H1 (cell line): ENCODE results near the gene RYR3. TPM values are rescaled to one million over a fixed set of nuclear protein-coding genes. Genes with fewer than 3 reads are reported as not detected.

ENCODE experiments used
- CTCF ChIA-PET: fragments of 300-600 bp; sonication (Branson Sonifier 250); formaldehyde crosslinking; loops from one replicate; lab custom pipeline; 2021; ENCODE audit not compliant: partially characterized antibody; lab: Charles Lee
- POLR2A ChIA-PET: fragments of 300-600 bp; sonication (Branson Sonifier 250); formaldehyde crosslinking; loops from one replicate; lab custom pipeline; 2021; ENCODE audit warnings: inconsistent platforms; ENCODE audit not compliant: partially characterized antibody; lab: Charles Lee
- DNase-seq, 2 experiments: peaks; one replicate each; pipeline versions ENCODE4 v3.0.0 to v3.0.0-alpha.2; 2010 to 2022; ENCODE audit warnings: low spot score in 2 of 2, low read depth in 1 of 2, mixed read lengths in 1 of 2
- FAIRE-seq: peaks from 2 replicates; lab custom pipeline; 2011; peaks lifted over from hg19 to GRCh38; lab: Jason Lieb, UNC
- H2AFZ ChIP-seq: 2 replicates; pipeline ENCODE4 v1.8.1; 2012; ENCODE audit warnings: low read length, inconsistent platforms
- H2AK5ac ChIP-seq: 2 replicates; pipeline ENCODE4 v1.6.1; 2013; ENCODE audit warnings: low read depth, low read length
- H2BK120ac ChIP-seq: replicated peaks from 2 replicates; pipeline ENCODE3; 2013; ENCODE audit warnings: low read depth, low read length, inconsistent platforms
- H2BK12ac ChIP-seq: 2 replicates; pipeline ENCODE4 v1.6.1; 2013; ENCODE audit warnings: low read depth, low read length
- H2BK15ac ChIP-seq: 2 replicates; pipeline ENCODE4 v1.6.1; 2013; ENCODE audit warnings: low read length
- H2BK20ac ChIP-seq: 2 replicates; pipeline ENCODE4 v1.6.1; 2013; ENCODE audit warnings: low read length
- H2BK5ac ChIP-seq: 2 replicates; pipeline ENCODE4 v1.6.1; 2013; ENCODE audit warnings: low read depth, low read length
- H3K14ac ChIP-seq: 2 replicates; pipeline ENCODE4 v1.6.1; 2013; ENCODE audit warnings: inconsistent platforms; ENCODE audit not compliant: insufficient read length
- H3K18ac ChIP-seq: 2 replicates; pipeline ENCODE4 v1.6.1; 2013; ENCODE audit warnings: low read length; ENCODE audit errors: extremely low read depth
- H3K23ac ChIP-seq: 2 replicates; pipeline ENCODE4 v1.6.1; 2013; ENCODE audit warnings: inconsistent platforms; ENCODE audit not compliant: insufficient read length
- H3K23me2 ChIP-seq: 2 replicates; pipeline ENCODE4 v1.6.1; 2013; ENCODE audit warnings: low read depth, low read length
- H3K27ac ChIP-seq: 2 replicates; pipeline ENCODE4 v1.6.1; 2011; ENCODE audit warnings: low read depth, low read length, inconsistent platforms
- H3K27me3 ChIP-seq, 4 experiments: replicated peaks in 1 of 4; 1 replicate in 1 of 4; 2 replicates in 3 of 4; pipeline versions ENCODE4 v1.6.1 to v1.8.1; 2011 to 2013; ENCODE audit warnings: low read length in 3 of 4, mild to moderate bottlenecking in 3 of 4, inconsistent platforms in 2 of 4, mixed read lengths in 2 of 4, moderate library complexity in 1 of 4; ENCODE audit not compliant: control insufficient read depth in 3 of 4, insufficient read depth in 3 of 4; ENCODE audit errors: extremely low read depth in 1 of 4
- H3K36me3 ChIP-seq, 4 experiments: 2 replicates each; pipeline versions ENCODE4 v1.6.1 to v1.8.1; 2011 to 2013; ENCODE audit warnings: mild to moderate bottlenecking in 4 of 4, low read length in 3 of 4, moderate library complexity in 2 of 4, control low read depth in 1 of 4, inconsistent platforms in 1 of 4; ENCODE audit not compliant: insufficient read depth in 4 of 4, control insufficient read depth in 2 of 4
- H3K4ac ChIP-seq: replicated peaks from 2 replicates; pipeline ENCODE3; 2013; ENCODE audit warnings: low read length, low read depth, mixed read lengths, inconsistent platforms; ENCODE audit not compliant: insufficient read length
- H3K4me1 ChIP-seq, 4 experiments: replicated peaks in 1 of 4; 1 replicate in 1 of 4; 2 replicates in 3 of 4; pipeline versions ENCODE4 v1.6.1 to v1.8.1; 2011 to 2013; ENCODE audit warnings: low read length in 3 of 4, inconsistent platforms in 2 of 4, mixed read lengths in 1 of 4; ENCODE audit not compliant: insufficient read depth in 4 of 4, control insufficient read depth in 3 of 4
- H3K4me2 ChIP-seq, 2 experiments: 2 replicates each; pipeline versions ENCODE4 v1.6.1 to v1.8.1; 2011 to 2013; ENCODE audit warnings: low read depth in 2 of 2, low read length in 2 of 2, control low read depth in 1 of 2, inconsistent platforms in 1 of 2, mild to moderate bottlenecking in 1 of 2; ENCODE audit not compliant: insufficient read depth in 1 of 2
- H3K4me3 ChIP-seq, 4 experiments: fragments of 200-600, 300-600 bp in 1 of 4; sonication (generic), shearing (Covaris generic), sonication (Bioruptor Twin) in 1 of 4; 2 replicates each; pipeline versions ENCODE4 v1.5.1 to v1.8.1; 2011 to 2016; ENCODE audit warnings: low read length in 4 of 4, low read depth in 3 of 4, control low read depth in 2 of 4, inconsistent platforms in 2 of 4, mild to moderate bottlenecking in 2 of 4, mixed read lengths in 1 of 4, moderate library complexity in 1 of 4; ENCODE audit not compliant: insufficient read depth in 2 of 4; ENCODE audit errors: extremely low read depth in 1 of 4
- H3K56ac ChIP-seq: replicated peaks from 2 replicates; pipeline ENCODE3; 2013; ENCODE audit warnings: low read depth, mild to moderate bottlenecking, mixed read lengths, low read length, inconsistent platforms; ENCODE audit not compliant: insufficient read length
- H3K79me1 ChIP-seq: 2 replicates; pipeline ENCODE4 v1.6.1; 2013; ENCODE audit warnings: low read depth, low read length, control low read depth
- H3K79me2 ChIP-seq, 2 experiments: 2 replicates each; pipeline versions ENCODE4 v1.6.1 to v1.8.1; 2012 to 2013; ENCODE audit warnings: low read length in 2 of 2, mild to moderate bottlenecking in 2 of 2, inconsistent platforms in 1 of 2; ENCODE audit not compliant: insufficient read depth in 2 of 2, control insufficient read depth in 1 of 2
- H3K9ac ChIP-seq, 4 experiments: replicated peaks in 1 of 4; 1 replicate in 1 of 4; 2 replicates in 3 of 4; pipeline versions ENCODE4 v1.6.1 to v1.8.1; 2011 to 2013; ENCODE audit warnings: low read depth in 3 of 4, low read length in 3 of 4, control low read depth in 2 of 4, mild to moderate bottlenecking in 2 of 4, moderate library complexity in 2 of 4, inconsistent platforms in 1 of 4; ENCODE audit errors: extremely low read depth in 1 of 4
- H3K9me3 ChIP-seq, 2 experiments: 2 replicates each; pipeline versions ENCODE4 v1.6.1 to v1.8.1; 2012 to 2013; ENCODE audit warnings: mild to moderate bottlenecking in 2 of 2, moderate library complexity in 2 of 2, control low read depth in 1 of 2, inconsistent platforms in 1 of 2, low read depth in 1 of 2, low read length in 1 of 2, mixed read lengths in 1 of 2; ENCODE audit not compliant: insufficient read depth in 2 of 2
- H4K20me1 ChIP-seq, 2 experiments: replicated peaks in 1 of 2; 2 replicates each; pipeline versions ENCODE3 to v1.8.1; 2011 to 2013; ENCODE audit warnings: inconsistent platforms in 2 of 2, low read length in 2 of 2, mild to moderate bottlenecking in 1 of 2; ENCODE audit not compliant: insufficient read depth in 2 of 2, control insufficient read depth in 1 of 2
- H4K5ac ChIP-seq: 2 replicates; pipeline ENCODE4 v1.6.1; 2013; ENCODE audit warnings: low read length, low read depth, mixed read lengths, inconsistent platforms; ENCODE audit not compliant: insufficient read length
- H4K8ac ChIP-seq: 2 replicates; pipeline ENCODE4 v1.8.0; 2013; ENCODE audit warnings: mild to moderate bottlenecking, moderate library complexity, low read length, inconsistent platforms; ENCODE audit not compliant: insufficient read depth; ENCODE audit errors: extremely low read depth
- H4K91ac ChIP-seq: replicated peaks from 2 replicates; pipeline ENCODE3; 2013; ENCODE audit warnings: low read length, mixed read lengths, inconsistent platforms; ENCODE audit not compliant: insufficient read length
- BCL11A ChIP-seq, 2 experiments: IDR thresholded peaks; one replicate each; pipeline ENCODE4 v1.6.1; 2011; ENCODE audit warnings: low read depth in 2 of 2, low read length in 2 of 2, mild to moderate bottlenecking in 2 of 2
- CHD1 ChIP-seq: IDR thresholded peaks from 2 replicates; pipeline ENCODE4 v1.6.1; 2012; ENCODE audit warnings: low read depth, low read length, improper control_type of control experiment
- RBBP5 ChIP-seq: IDR thresholded peaks from 2 replicates; pipeline ENCODE4 v1.7.1; 2012; ENCODE audit warnings: low read depth, mild to moderate bottlenecking, inconsistent platforms, low read length, moderate library complexity, borderline replicate concordance
- RNF2 ChIP-seq: fragments of 200-900, 300-1000 bp; sonication (generic); IDR thresholded peaks from 2 replicates; pipeline ENCODE4 v1.7.1; 2016; ENCODE audit warnings: borderline replicate concordance, low read depth, mild to moderate bottlenecking, antibody characterized with exemption, low read length; ENCODE audit not compliant: poor library complexity, severe bottlenecking; ENCODE audit errors: missing control alignments
- SAP30 ChIP-seq: fragments of 300-600 bp; sonication (generic); IDR thresholded peaks from 2 replicates; pipeline ENCODE4 v1.7.1; 2012; ENCODE audit warnings: low read length, moderate library complexity, mild to moderate bottlenecking, inconsistent platforms; ENCODE audit not compliant: insufficient read depth, insufficient replicate concordance
- SIX5 ChIP-seq: IDR thresholded peaks from 2 replicates; pipeline ENCODE4 v1.6.1; 2011; ENCODE audit warnings: mild to moderate bottlenecking, low read depth, low read length
- SUZ12 ChIP-seq: fragments of 200-600 bp; sonication (generic); IDR thresholded peaks from 2 replicates; pipeline ENCODE4 v1.6.1; 2012; ENCODE audit warnings: mild to moderate bottlenecking, inconsistent platforms, low read length, moderate library complexity, mixed read lengths
- TAF1 ChIP-seq: IDR thresholded peaks from 2 replicates; pipeline ENCODE4 v1.6.1; 2011; ENCODE audit warnings: mild to moderate bottlenecking, low read depth, low read length
- TAF7 ChIP-seq: optimal IDR thresholded peaks from 2 replicates; pipeline ENCODE3; 2011; ENCODE audit warnings: low read depth, mild to moderate bottlenecking, inconsistent platforms, low read length, moderate library complexity, borderline replicate concordance
- USF2 ChIP-seq: IDR thresholded peaks from 2 replicates; pipeline ENCODE4 v1.6.1; 2011; ENCODE audit warnings: low read length, improper control_type of control experiment
- WGBS, 2 experiments: shearing (Covaris generic) in 1 of 2; methylation state at CpG; one replicate each; pipeline versions ENCODE4 v1.1.6 to v1.1.7; 2013 to 2015; ENCODE audit warnings: low lambda C conversion rate in 2 of 2, mixed read lengths in 2 of 2, inconsistent platforms in 1 of 2, low coverage in 1 of 2, missing lambda C conversion rate in 1 of 2; ENCODE audit not compliant: insufficient replicate concordance in 2 of 2, insufficient coverage in 1 of 2, insufficient read length in 1 of 2; ENCODE audit errors: extremely low coverage in 1 of 2, missing lambda C conversion rate in 1 of 2; 5-methylcytosine and 5-hydroxymethylcytosine counted together
- polyA plus RNA-seq, 7 experiments: library from polyadenylated mRNA; depleted of rRNA in 3 of 7; stranded (reverse) in 5 of 7; unstranded in 2 of 7; fragments of >200 nt in 5 of 7; fragments of 200-250 nt in 2 of 7; gene quantifications; 1 replicate in 5 of 7; 2 replicates in 1 of 7; 4 replicates in 1 of 7; pipeline versions ENCODE4 v1.2.1 to v1.2.3, GENCODE V29; 2011 to 2013; ENCODE audit warnings: missing spikeins in 2 of 7, mixed read lengths in 2 of 7
- total RNA-seq: library from RNA; stranded (reverse); fragmentation: NEBNext Ultra II Directional; extraction: Animal tissue kit (Norgen Biotek cat#: 25700); gene quantifications from 2 replicates; pipeline ENCODE4 v1.2.1, GENCODE V29; 2021

The RYR3 gene
- total and polyA plus RNA-seq, 2 of the 8 experiments (the other 6 are each of a cell fraction or from before 2014, with no cell fraction given) = 0.33 to 3.4 TPM

- no peak overlapping the region for H3K14ac ChIP-seq
Measured at GRCh38 chr15:33284336-33284735, 26.4 kb upstream of the RYR3 start.

More at GRCh38 chr15:33284336-33284735, 26.4 kb upstream of the RYR3 start:
- Histone ChIP-seq H4K20me1 (no peaks in the 10 kb centered on the region), H2BK20ac (no peak overlapping the region), H3K9me3 (no peaks in the 10 kb centered on the region), H2AK5ac (no peak overlapping the region), H3K9ac (no peak overlapping the region), H2BK120ac (no peak overlapping the region), H2BK5ac (no peak overlapping the region), H2BK15ac (no peak overlapping the region), H3K23me2 (no peaks in the 10 kb centered on the region), H3K4me3 (no peak overlapping the region), H3K79me1 (no peaks in the 10 kb centered on the region), H3K4me1 (no peaks in the 10 kb centered on the region; a peak in 1 of 7 replicates), H4K5ac (no peak overlapping the region), H3K18ac (no peak overlapping the region)
- POLR2A ChIA-PET = no interaction called here
- 100% methylated on average over 1 of the region's 1 CpG; no CpG with 5 or more reads in 1 of the 2 experiments for WGBS, 2 experiments
- TF ChIP-seq BCL11A (IDR thresholded peaks at IDR 0.05; ENCODE audit: low read depth in 2 of 2, low read length in 2 of 2) (no peak), USF2 (no peak), SIX5 (no peak), SUZ12 (no peak), CHD1 (no peak), TAF1 (no peak), RBBP5 (no peak), SAP30 (no peak), RNF2 (no peak), TAF7 (no peak)
- TF ChIP-seq, all 59 proteins: peak for 0
- no peaks in the 10 kb centered on the region for H3K27me3 ChIP-seq
- no peak overlapping the region for H3K27ac ChIP-seq
- DNase-seq (no peak), FAIRE-seq (no peak)
- H2BK12ac ChIP-seq = no peak overlapping the region
- no peaks in the 10 kb centered on the region for H3K79me2 ChIP-seq
- H3K4ac ChIP-seq = no peak overlapping the region
- no peak overlapping the region for H4K91ac ChIP-seq
- CTCF ChIA-PET = interaction anchor here (1.4 to 2.3 kb wide), 2 partner anchors 25 to 417 kb away, joined by 4 to 11 read pairs; no protein-coding TSS in a partner anchor
- H4K8ac ChIP-seq = no peak overlapping the region
- H3K36me3 ChIP-seq = no peaks in the 10 kb centered on the region
- no peak overlapping the region for H3K4me2 ChIP-seq
- no peak overlapping the region for H2AFZ ChIP-seq
- H3K56ac ChIP-seq = no peak overlapping the region
- H3K23ac ChIP-seq = no peak overlapping the region
